ENCODE data around the gene ARID1B.
A peak's percentile ranks its signal among the peaks of the same experiment; 100 is the strongest.

Gene ARID1B

DNA sequence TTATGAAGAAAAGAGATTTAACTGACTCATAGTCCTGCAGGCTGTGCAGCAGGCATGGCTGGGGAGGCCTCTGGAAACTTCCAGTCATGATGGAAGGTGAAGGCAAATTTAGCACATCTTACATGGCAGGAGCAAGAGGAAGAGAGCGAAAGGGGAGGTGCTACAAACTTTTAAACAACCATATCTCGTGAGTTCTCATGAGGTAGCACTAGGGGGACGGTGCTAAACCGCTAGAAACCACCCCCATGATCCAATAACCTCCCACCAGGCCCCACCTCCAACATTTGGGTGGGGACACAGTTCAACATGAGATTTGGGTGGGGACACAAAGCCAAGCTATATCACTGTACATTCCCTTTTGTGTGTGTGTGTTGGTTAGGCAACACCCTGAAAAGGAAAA, 336.2 kb downstream of the ARID1B start:
- no peak for DNase-seq
- no peak overlapping the region for H3K4me3 Mint-ChIP-seq
- no peak overlapping the region for H3K27ac Mint-ChIP-seq
- H3K4me1 Mint-ChIP-seq (ENCODE audit: low read depth), result peaks cover 29% of the 10 kb centered on the region
- H3K27me3 Mint-ChIP-seq, result no peaks in the 10 kb centered on the region
- H3K36me3 Mint-ChIP-seq (ENCODE audit: low read depth), result peaks cover 40% of the 10 kb centered on the region
- no peaks in the 10 kb centered on the region for H3K9me3 Mint-ChIP-seq

GRCh38 chr6:157116426-157116825, 339.2 kb downstream of the ARID1B start:
- H3K9me3 Mint-ChIP-seq, result no peaks in the 10 kb centered on the region
- no peak overlapping the region for H3K27ac Mint-ChIP-seq
- peaks cover 42% of the 10 kb centered on the region for H3K36me3 Mint-ChIP-seq (ENCODE audit: low read depth)
- peaks cover 16% of the 10 kb centered on the region for H3K4me1 Mint-ChIP-seq (ENCODE audit: low read depth)
- no peak for DNase-seq
- H3K4me3 Mint-ChIP-seq, result no peak overlapping the region
- H3K27me3 Mint-ChIP-seq, result no peaks in the 10 kb centered on the region

- DNase-seq, result no peak
- Mint-ChIP-seq H3K9me3 (no peaks in the 10 kb centered on the region), H3K36me3 (ENCODE audit: low read depth) (peaks cover 39% of the 10 kb centered on the region), H3K27me3 (no peaks in the 10 kb centered on the region), H3K27ac (no peak overlapping the region), H3K4me3 (no peak overlapping the region), H3K4me1 (ENCODE audit: low read depth) (peaks cover 15% of the 10 kb centered on the region)
Observed at GRCh38 chr6:157117431-157118095, 340.4 kb downstream of the ARID1B start.

- peaks cover 16% of the 10 kb centered on the region for H3K4me1 Mint-ChIP-seq (ENCODE audit: low read depth)
- H3K4me3 Mint-ChIP-seq, result no peak overlapping the region
- H3K27ac Mint-ChIP-seq, result peak overlapping the region; percentile 5
- no peak for DNase-seq
- H3K36me3 Mint-ChIP-seq (ENCODE audit: low read depth), result peaks cover 32% of the 10 kb centered on the region
- no peaks in the 10 kb centered on the region for H3K27me3 Mint-ChIP-seq
- H3K9me3 Mint-ChIP-seq, result no peaks in the 10 kb centered on the region
Observed at GRCh38 chr6:157119502-157120027, 342.4 kb downstream of the ARID1B start.

- peaks cover 25% of the 10 kb centered on the region for H3K36me3 Mint-ChIP-seq (ENCODE audit: low read depth)
- no peak overlapping the region for H3K27ac Mint-ChIP-seq
- H3K9me3 Mint-ChIP-seq, result no peaks in the 10 kb centered on the region
- H3K27me3 Mint-ChIP-seq, result no peaks in the 10 kb centered on the region
- no peak overlapping the region for H3K4me3 Mint-ChIP-seq
- peaks cover 18% of the 10 kb centered on the region for H3K4me1 Mint-ChIP-seq (ENCODE audit: low read depth)
- no peak for DNase-seq
Observed at GRCh38 chr6:157120534-157121232, 343.5 kb downstream of the ARID1B start.

GRCh38 chr6:157121897-157122296, 344.7 kb downstream of the ARID1B start:
- Mint-ChIP-seq H3K4me1 (ENCODE audit: low read depth) (peaks cover 21% of the 10 kb centered on the region), H3K36me3 (ENCODE audit: low read depth) (peaks cover 25% of the 10 kb centered on the region), H3K4me3 (no peak overlapping the region)

GRCh38 chr6:157123234-157123633, 346.1 kb downstream of the ARID1B start:
- no peaks in the 10 kb centered on the region for H3K27me3 Mint-ChIP-seq
- no peaks in the 10 kb centered on the region for H3K9me3 Mint-ChIP-seq
- no peak overlapping the region for H3K27ac Mint-ChIP-seq
- peaks cover 26% of the 10 kb centered on the region for H3K36me3 Mint-ChIP-seq (ENCODE audit: low read depth)
- no peak for DNase-seq
- H3K4me3 Mint-ChIP-seq, result no peak overlapping the region
- H3K4me1 Mint-ChIP-seq (ENCODE audit: low read depth), result peaks cover 22% of the 10 kb centered on the region

More at GRCh38 chr6:157121897-157122296, 344.7 kb downstream of the ARID1B start:
- Mint-ChIP-seq H3K9me3 (no peaks in the 10 kb centered on the region), H3K27me3 (no peaks in the 10 kb centered on the region), H3K27ac (no peak overlapping the region)
- no peak for DNase-seq

- peaks cover 22% of the 10 kb centered on the region for H3K36me3 Mint-ChIP-seq (ENCODE audit: low read depth)
- no peak overlapping the region for H3K27ac Mint-ChIP-seq
- H3K9me3 Mint-ChIP-seq, result no peaks in the 10 kb centered on the region
- no peaks in the 10 kb centered on the region for H3K27me3 Mint-ChIP-seq
- peaks cover 25% of the 10 kb centered on the region for H3K4me1 Mint-ChIP-seq (ENCODE audit: low read depth)
- DNase-seq, result no peak
- H3K4me3 Mint-ChIP-seq, result no peak overlapping the region
Observed at GRCh38 chr6:157124485-157125254, 347.5 kb downstream of the ARID1B start.

DNA sequence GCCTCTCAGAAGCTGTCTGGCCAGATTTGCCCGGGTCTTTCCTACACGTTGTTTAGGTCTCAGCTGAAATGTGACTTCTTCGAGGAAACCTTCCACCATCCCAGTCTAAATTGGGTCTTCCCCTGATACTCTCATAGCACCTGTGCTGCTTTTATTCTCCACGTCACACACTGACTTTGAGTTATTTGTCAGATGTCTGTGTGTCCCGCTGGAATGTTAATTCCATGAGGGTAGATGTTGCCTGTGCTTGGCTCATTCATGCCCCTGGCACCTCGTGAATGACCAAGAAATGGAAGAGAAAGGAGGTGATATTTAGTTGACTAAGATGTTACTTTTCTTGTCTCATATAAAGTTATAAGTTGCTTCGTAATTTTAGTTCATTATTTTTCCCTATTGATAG, 348.4 kb downstream of the ARID1B start:
- peaks cover 16% of the 10 kb centered on the region for H3K36me3 Mint-ChIP-seq (ENCODE audit: low read depth)
- no peak overlapping the region for H3K27ac Mint-ChIP-seq
- H3K9me3 Mint-ChIP-seq, result no peaks in the 10 kb centered on the region
- peaks cover 23% of the 10 kb centered on the region for H3K4me1 Mint-ChIP-seq (ENCODE audit: low read depth)
- H3K4me3 Mint-ChIP-seq, result no peak overlapping the region
- no peak for DNase-seq
- H3K27me3 Mint-ChIP-seq, result no peaks in the 10 kb centered on the region

DNA sequence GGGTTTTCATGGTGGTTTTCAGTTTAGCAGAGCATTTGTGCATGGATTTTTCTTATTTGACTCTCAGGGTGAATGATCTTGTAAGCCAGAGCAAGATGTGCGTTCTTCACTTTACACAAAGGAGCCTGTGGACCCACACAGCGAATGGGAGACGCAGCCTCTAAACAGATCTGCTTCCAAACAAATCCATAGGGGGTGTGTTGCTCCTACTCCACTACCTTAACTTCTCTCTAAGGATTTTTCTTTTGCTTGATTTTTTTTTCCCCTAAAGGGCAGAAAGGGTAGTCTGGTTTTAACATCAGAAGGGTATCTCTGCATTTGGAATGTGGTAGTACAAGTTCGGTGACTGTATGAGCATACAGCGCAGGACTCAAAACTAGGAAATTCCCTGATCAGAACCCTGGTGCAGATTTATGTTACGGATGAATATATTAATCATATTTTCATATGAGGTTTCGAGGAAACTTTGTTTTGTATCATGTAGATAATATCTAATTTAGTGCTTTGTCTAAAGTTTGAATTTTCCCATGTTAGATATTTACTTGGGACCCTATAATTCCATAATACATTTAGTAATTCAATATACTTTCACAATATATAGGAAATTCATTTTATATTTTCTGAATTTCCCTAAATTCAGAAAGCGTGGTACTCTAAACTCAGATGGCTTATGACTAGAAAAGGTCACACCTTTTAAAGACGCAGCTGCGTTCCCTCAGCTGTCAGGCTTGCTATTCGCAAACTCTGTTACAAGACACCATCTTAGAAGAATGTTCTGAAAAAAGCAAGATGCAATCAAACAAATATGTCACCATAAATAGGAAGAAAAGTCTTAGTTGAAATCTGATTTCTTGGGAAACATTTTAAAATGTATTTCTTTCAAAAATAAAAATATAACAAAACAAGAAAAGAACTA, 349.3 kb downstream of the ARID1B start:
- Mint-ChIP-seq H3K4me1 (ENCODE audit: low read depth) (peaks cover 17% of the 10 kb centered on the region), H3K4me3 (no peak overlapping the region), H3K27me3 (no peaks in the 10 kb centered on the region), H3K36me3 (ENCODE audit: low read depth) (peaks cover 21% of the 10 kb centered on the region), H3K9me3 (no peaks in the 10 kb centered on the region), H3K27ac (no peak overlapping the region)
- no peak for DNase-seq

DNA sequence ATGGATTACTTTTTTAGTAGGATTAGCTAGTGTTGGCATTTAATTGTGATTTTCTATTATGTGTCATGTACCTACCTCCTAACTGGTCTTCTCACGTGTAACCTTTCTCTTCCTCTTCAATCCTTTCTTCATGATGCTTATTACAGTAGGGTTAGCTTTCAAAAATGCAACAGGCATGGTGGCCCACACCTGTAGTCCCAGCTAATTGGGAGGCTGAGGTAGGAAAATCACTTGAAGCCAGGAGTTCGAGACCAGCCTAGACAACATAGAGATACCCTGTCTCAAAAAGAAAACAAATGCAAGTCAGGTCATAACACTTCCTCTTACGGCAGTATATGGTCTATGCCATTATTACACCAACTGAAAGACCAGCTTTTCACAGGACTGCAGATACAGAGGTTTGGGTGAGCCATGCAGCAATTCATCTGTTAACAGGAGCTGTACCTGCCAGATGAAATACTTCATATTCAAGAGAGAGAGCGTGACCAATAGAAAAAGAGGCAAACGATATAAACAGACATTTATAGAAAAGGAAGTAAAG, 351.1 kb downstream of the ARID1B start:
- H3K27ac Mint-ChIP-seq, result no peak overlapping the region
- no peaks in the 10 kb centered on the region for H3K9me3 Mint-ChIP-seq
- H3K4me1 Mint-ChIP-seq (ENCODE audit: low read depth), result peaks cover 17% of the 10 kb centered on the region
- H3K4me3 Mint-ChIP-seq, result no peak overlapping the region
- no peak for DNase-seq
- H3K36me3 Mint-ChIP-seq (ENCODE audit: low read depth), result peaks cover 34% of the 10 kb centered on the region
- no peaks in the 10 kb centered on the region for H3K27me3 Mint-ChIP-seq

DNA sequence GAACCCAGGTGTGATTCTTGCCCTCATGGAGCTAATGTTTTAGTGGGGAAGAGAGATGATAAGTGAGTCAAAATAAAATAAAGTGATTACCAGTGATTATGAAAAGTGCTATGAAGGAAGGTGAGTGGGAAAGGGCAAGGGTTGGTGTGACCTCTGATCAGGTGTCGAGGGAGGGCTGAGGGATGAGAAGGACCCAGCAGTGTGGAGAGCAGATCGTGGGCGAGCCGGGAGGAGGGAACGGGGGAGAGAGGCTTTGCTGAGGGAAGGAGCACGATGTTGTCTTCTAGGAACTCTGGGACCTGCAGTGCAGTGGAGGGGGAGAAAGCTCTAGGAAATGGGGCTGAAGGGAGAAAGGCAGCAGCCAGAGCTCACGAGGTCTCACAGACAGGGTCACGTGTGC, 354.1 kb downstream of the ARID1B start:
- DNase-seq, result no peak
- no peak overlapping the region for H3K4me3 Mint-ChIP-seq
- H3K4me1 Mint-ChIP-seq (ENCODE audit: low read depth), result peaks cover 9% of the 10 kb centered on the region
- H3K27me3 Mint-ChIP-seq, result no peaks in the 10 kb centered on the region
- peaks cover 57% of the 10 kb centered on the region for H3K36me3 Mint-ChIP-seq (ENCODE audit: low read depth)
- H3K9me3 Mint-ChIP-seq, result no peaks in the 10 kb centered on the region
- H3K27ac Mint-ChIP-seq, result peak overlapping the region; percentile 1

DNA sequence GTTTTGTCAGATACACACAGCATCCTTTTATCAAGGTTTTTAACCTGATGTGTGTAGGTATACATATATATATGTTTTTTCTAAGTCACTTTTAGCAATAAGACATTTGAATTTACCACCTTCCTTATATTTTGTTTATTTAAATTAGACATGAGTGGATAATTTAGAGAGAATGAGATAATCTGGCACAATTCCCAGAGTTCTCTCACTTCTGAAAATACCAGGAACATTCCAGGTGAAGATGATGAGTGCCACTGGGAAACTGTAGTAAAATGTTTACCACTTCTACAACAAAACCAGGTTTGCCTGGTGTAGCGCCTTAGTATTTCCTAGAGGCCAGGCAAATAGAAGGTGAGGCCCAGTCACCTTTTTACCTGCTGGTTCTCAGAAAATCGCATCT, 356.7 kb downstream of the ARID1B start:
- Mint-ChIP-seq H3K36me3 (ENCODE audit: low read depth) (peaks cover 65% of the 10 kb centered on the region), H3K9me3 (no peaks in the 10 kb centered on the region), H3K4me1 (ENCODE audit: low read depth) (peaks cover 19% of the 10 kb centered on the region), H3K27me3 (no peaks in the 10 kb centered on the region), H3K27ac (no peak overlapping the region), H3K4me3 (no peak overlapping the region)
- no peak for DNase-seq

Data from activated T-cell treated with anti-CD3 and anti-CD28 coated beads, Interleukin-2, amount 50 U/mL, for 24 hours (primary cell).